GM18873 (cell line): ENCODE data around the gene RTTN.

Source experiments
- ATAC-seq: cut with Tn5 transposase; IDR thresholded peaks from one replicate; pipeline ENCODE4 v1.9.1; 2021; ENCODE audit warnings: mild to moderate bottlenecking, moderate library complexity, moderate number of reproducible peaks; ENCODE audit not compliant: unreplicated experiment, low FRiP score

The RTTN gene

GRCh38 chr18:69954719-69955480 lies 250.6 kb downstream of the RTTN start:
- ATAC-seq, result no peak

DNA sequence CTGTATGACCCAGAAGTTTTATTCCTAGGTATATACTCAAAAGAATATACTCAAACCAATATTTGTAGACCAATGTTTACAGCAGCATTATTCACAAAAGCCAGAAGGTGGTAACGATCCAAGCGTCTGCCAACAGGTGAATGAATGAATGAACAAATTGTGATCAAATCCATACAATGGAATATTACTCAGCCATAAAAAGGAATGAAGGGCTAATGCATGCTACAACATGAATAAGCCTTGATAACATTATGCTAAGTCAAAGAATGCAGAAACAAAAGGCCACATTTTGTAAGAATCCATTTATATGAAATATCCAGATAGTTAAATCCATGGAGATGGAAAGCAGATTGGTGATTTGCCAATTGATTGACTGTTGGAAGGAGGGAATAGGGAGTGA lies 252.3 kb downstream of the RTTN start:
- ATAC-seq, result no peak
